ENCODE results near the gene GFPT2.

DNA sequence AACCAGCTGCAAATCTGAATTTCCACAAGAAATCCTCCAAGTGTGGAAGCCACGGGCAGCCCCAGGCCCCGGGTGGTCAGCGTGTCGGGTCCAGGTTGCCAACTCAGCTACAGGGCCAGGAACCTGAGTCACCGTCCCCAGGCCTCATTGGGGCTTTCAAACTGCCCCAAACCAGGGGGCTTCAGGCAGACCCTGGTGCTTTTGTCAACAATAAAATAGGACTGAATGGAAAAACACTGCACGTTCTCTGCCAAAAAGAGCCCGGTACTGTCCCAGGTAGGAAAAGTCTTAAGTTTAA, 24.0 kb downstream of the GFPT2 start:
- TF ChIP-seq, protein P1, sequence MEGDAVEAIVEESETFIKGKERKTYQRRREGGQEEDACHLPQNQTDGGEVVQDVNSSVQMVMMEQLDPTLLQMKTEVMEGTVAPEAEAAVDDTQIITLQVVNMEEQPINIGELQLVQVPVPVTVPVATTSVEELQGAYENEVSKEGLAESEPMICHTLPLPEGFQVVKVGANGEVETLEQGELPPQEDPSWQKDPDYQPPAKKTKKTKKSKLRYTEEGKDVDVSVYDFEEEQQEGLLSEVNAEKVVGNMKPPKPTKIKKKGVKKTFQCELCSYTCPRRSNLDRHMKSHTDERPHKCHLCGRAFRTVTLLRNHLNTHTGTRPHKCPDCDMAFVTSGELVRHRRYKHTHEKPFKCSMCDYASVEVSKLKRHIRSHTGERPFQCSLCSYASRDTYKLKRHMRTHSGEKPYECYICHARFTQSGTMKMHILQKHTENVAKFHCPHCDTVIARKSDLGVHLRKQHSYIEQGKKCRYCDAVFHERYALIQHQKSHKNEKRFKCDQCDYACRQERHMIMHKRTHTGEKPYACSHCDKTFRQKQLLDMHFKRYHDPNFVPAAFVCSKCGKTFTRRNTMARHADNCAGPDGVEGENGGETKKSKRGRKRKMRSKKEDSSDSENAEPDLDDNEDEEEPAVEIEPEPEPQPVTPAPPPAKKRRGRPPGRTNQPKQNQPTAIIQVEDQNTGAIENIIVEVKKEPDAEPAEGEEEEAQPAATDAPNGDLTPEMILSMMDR (tag by site-specific recombination; IDR thresholded peaks at IDR 0.05) = no peak
- TF ChIP-seq ZBTB20 (tag by site-specific recombination; IDR thresholded peaks at IDR 0.05) = no peak
- TF ChIP-seq ZNF202 (tag by site-specific recombination; IDR thresholded peaks at IDR 0.05; ENCODE audit: borderline replicate concordance) = no peak
- TF ChIP-seq, protein P2, sequence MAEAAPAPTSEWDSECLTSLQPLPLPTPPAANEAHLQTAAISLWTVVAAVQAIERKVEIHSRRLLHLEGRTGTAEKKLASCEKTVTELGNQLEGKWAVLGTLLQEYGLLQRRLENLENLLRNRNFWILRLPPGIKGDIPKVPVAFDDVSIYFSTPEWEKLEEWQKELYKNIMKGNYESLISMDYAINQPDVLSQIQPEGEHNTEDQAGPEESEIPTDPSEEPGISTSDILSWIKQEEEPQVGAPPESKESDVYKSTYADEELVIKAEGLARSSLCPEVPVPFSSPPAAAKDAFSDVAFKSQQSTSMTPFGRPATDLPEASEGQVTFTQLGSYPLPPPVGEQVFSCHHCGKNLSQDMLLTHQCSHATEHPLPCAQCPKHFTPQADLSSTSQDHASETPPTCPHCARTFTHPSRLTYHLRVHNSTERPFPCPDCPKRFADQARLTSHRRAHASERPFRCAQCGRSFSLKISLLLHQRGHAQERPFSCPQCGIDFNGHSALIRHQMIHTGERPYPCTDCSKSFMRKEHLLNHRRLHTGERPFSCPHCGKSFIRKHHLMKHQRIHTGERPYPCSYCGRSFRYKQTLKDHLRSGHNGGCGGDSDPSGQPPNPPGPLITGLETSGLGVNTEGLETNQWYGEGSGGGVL (tag by site-specific recombination; IDR thresholded peaks at IDR 0.05) = no peak
- TF ChIP-seq ZNF629 (tag by site-specific recombination; IDR thresholded peaks at IDR 0.05) = no peak
- TF ChIP-seq, protein P3, sequence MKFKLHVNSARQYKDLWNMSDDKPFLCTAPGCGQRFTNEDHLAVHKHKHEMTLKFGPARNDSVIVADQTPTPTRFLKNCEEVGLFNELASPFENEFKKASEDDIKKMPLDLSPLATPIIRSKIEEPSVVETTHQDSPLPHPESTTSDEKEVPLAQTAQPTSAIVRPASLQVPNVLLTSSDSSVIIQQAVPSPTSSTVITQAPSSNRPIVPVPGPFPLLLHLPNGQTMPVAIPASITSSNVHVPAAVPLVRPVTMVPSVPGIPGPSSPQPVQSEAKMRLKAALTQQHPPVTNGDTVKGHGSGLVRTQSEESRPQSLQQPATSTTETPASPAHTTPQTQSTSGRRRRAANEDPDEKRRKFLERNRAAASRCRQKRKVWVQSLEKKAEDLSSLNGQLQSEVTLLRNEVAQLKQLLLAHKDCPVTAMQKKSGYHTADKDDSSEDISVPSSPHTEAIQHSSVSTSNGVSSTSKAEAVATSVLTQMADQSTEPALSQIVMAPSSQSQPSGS (tag by site-specific recombination; IDR thresholded peaks at IDR 0.05; ENCODE audit: low read depth) = no peak
- TF ChIP-seq ZNF138 (tag by site-specific recombination; IDR thresholded peaks at IDR 0.05; ENCODE audit: borderline replicate concordance) = no peak
- TF ChIP-seq ZNF132 (tag by site-specific recombination; IDR thresholded peaks at IDR 0.05; ENCODE audit: borderline replicate concordance) = no peak
- TF ChIP-seq, protein P4, sequence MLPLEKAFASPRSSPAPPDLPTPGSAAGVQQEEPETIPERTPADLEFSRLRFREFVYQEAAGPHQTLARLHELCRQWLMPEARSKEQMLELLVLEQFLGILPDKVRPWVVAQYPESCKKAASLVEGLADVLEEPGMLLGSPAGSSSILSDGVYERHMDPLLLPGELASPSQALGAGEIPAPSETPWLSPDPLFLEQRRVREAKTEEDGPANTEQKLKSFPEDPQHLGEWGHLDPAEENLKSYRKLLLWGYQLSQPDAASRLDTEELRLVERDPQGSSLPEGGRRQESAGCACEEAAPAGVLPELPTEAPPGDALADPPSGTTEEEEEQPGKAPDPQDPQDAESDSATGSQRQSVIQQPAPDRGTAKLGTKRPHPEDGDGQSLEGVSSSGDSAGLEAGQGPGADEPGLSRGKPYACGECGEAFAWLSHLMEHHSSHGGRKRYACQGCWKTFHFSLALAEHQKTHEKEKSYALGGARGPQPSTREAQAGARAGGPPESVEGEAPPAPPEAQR (tag by site-specific recombination; IDR thresholded peaks at IDR 0.05) = no peak
- no peak for TF ChIP-seq YY1 (tag by site-specific recombination; IDR thresholded peaks at IDR 0.05)
- TF ChIP-seq ZNF707 (tag by site-specific recombination; IDR thresholded peaks at IDR 0.05) = no peak

All from HEK293 (cell line).